IMR-90 (cell line): ENCODE data around the gene GRAP.
A peak's percentile ranks its signal among the peaks of the same experiment; 100 is the strongest.

Experiments
- CTCF ChIP-seq: conservative IDR thresholded peaks from 2 replicates; pipeline ENCODE4 v1.5.1; 2012; ENCODE audit warnings: mild to moderate bottlenecking, low read depth, low read length, improper control_type of control experiment
- MAFK ChIP-seq: IDR thresholded peaks from 2 replicates; pipeline ENCODE4 v1.6.1; 2012; ENCODE audit warnings: low read depth, low read length, improper control_type of control experiment
- NFE2L2 ChIP-seq: fragments of 150-350 bp; IDR thresholded peaks from 2 replicates; pipeline ENCODE4 v1.6.1; 2016; ENCODE audit warnings: low read depth, mild to moderate bottlenecking, low read length
- POLR2A ChIP-seq: IDR thresholded peaks from 2 replicates; pipeline ENCODE4 v1.6.1; 2012; ENCODE audit warnings: mild to moderate bottlenecking, low read depth, low read length
- SMC3 ChIP-seq: fragments of 150-350 bp; IDR thresholded peaks from 2 replicates; pipeline ENCODE4 v1.6.1; 2016; ENCODE audit warnings: low read depth, mild to moderate bottlenecking, antibody characterized with exemption, low read length, moderate library complexity

GRCh38 chr17:19004421-19005136 is 42.2 kb downstream of the GRAP start, which contains the start of gene FAM83G:
- TF ChIP-seq CTCF: no peak
- TF ChIP-seq POLR2A: peak; percentile 48; the same call in 1 of the 2 replicates
- peak; percentile 5; the same call in 1 of the 2 replicates for TF ChIP-seq SMC3
- TF ChIP-seq MAFK: no peak
- TF ChIP-seq NFE2L2: no peak
